HCT116 (cell line): ENCODE measurements around the gene SKI. TPM values are rescaled to one million over a fixed set of nuclear protein-coding genes. Genes with fewer than 3 reads are reported as not detected.

Source experiments
- ATAC-seq: fragments of 200-7000 bp; cut with Tn5 transposase; 2 replicates; pipeline ENCODE4 v1.9.1; 2020; ENCODE audit warnings: mild to moderate bottlenecking, moderate library complexity
- BruUV-seq: library from RNA; stranded (reverse); fragments of 400-500 nt; replicated peaks from 2 replicates; lab custom pipeline; 2021; lab: Mats Ljungman, UMichigan
- CTCF ChIA-PET: fragments of 300-600 bp; sonication (Branson Sonifier 250); formaldehyde crosslinking; loops from one replicate; lab custom pipeline; 2021; ENCODE audit warnings: antibody characterized with exemption; lab: Charles Lee
- POLR2A ChIA-PET: fragments of 300-600, 350-600 bp; sonication (Branson Sonifier 250); formaldehyde crosslinking; loops from one replicate; lab custom pipeline; 2021; ENCODE audit warnings: antibody characterized with exemption; lab: Charles Lee
- RAD21 ChIA-PET, 2 experiments: fragments of 300-600 bp; sonication (Branson Sonifier 250); formaldehyde crosslinking; loops; one replicate each; lab custom pipeline; 2023; ENCODE audit warnings: low total read pairs in 2 of 2; ENCODE audit not compliant: uncharacterized antibody in 2 of 2, unreplicated experiment in 2 of 2, low non-redundant PET in 1 of 2; lab: Charles Lee
- DNase-seq: peaks from one replicate; pipeline ENCODE4 v3.0.0-alpha.2; 2010; ENCODE audit warnings: low read depth, low spot score
- H2AFZ ChIP-seq: fragments of 200-600 bp; shearing (Covaris generic), sonication (generic); 2 replicates; pipeline ENCODE4 v1.6.1; 2017; ENCODE audit warnings: low read depth, mixed run types, mixed read lengths, antibody characterized with exemption, low read length; ENCODE audit not compliant: poor library complexity, severe bottlenecking
- H3K27ac ChIP-seq: 2 replicates; pipeline ENCODE4 v1.5.1; 2012; ENCODE audit warnings: low read depth, low read length
- H3K27me3 ChIP-seq: fragments of 200-600 bp; sonication (generic); 2 replicates; pipeline ENCODE4 v1.6.1; 2016; ENCODE audit warnings: mixed run types, low read length, mixed read lengths; ENCODE audit not compliant: insufficient read depth
- H3K36me3 ChIP-seq, 2 experiments: fragments of 200-500 bp in 1 of 2; fragments of 200-600 bp in 1 of 2; sonication (Bioruptor generic) in 1 of 2; sonication (generic) in 1 of 2; 2 replicates each; pipeline versions ENCODE4 v1.5.1 to v1.6.1; 2014 to 2016; ENCODE audit warnings: low read length in 2 of 2, inconsistent platforms in 1 of 2, mixed read lengths in 1 of 2, mixed run types in 1 of 2; ENCODE audit not compliant: insufficient read depth in 2 of 2, control insufficient read depth in 1 of 2
- H3K4me1 ChIP-seq, 2 experiments: fragments of 200-600 bp in 1 of 2; sonication (generic) in 1 of 2; 2 replicates each; pipeline versions ENCODE4 v1.5.1 to v1.6.1; 2012 to 2017; ENCODE audit warnings: low read length in 2 of 2, inconsistent platforms in 1 of 2, mild to moderate bottlenecking in 1 of 2, mixed read lengths in 1 of 2, mixed run types in 1 of 2, moderate library complexity in 1 of 2; ENCODE audit not compliant: insufficient read depth in 2 of 2, control insufficient read depth in 1 of 2
- H3K4me2 ChIP-seq: fragments of 200-600 bp; sonication (generic); 2 replicates; pipeline ENCODE4 v1.6.1; 2017; ENCODE audit warnings: mixed run types, low read length, mixed read lengths
- H3K4me3 ChIP-seq, 2 experiments: fragments of 200-600 bp in 1 of 2; sonication (generic) in 1 of 2; replicated peaks in 1 of 2; 2 replicates each; pipeline ENCODE4 v1.5.1; 2011 to 2016; ENCODE audit warnings: low read length in 2 of 2, control low read depth in 1 of 2, low read depth in 1 of 2, mild to moderate bottlenecking in 1 of 2, mixed read lengths in 1 of 2, mixed run types in 1 of 2
- H3K79me2 ChIP-seq: fragments of 200-600 bp; sonication (generic); 2 replicates; pipeline ENCODE4 v1.6.1; 2017; ENCODE audit warnings: mild to moderate bottlenecking, mixed run types, low read length, moderate library complexity, mixed read lengths; ENCODE audit not compliant: insufficient read depth
- H3K9ac ChIP-seq: fragments of 200-600 bp; sonication (generic); 2 replicates; pipeline ENCODE4 v1.6.1; 2016; ENCODE audit warnings: low read length, mixed read lengths
- H3K9me2 ChIP-seq: fragments of 200-600 bp; sonication (generic), shearing (Covaris generic); 2 replicates; pipeline ENCODE4 v1.6.1; 2017; ENCODE audit warnings: mixed run types, mild to moderate bottlenecking, moderate library complexity; ENCODE audit not compliant: insufficient read depth
- H3K9me3 ChIP-seq, 2 experiments: fragments of 200-500 bp in 1 of 2; fragments of 200-600 bp in 1 of 2; sonication (Bioruptor generic) in 1 of 2; sonication (generic) in 1 of 2; 2 replicates each; pipeline ENCODE4 v1.6.1; 2014 to 2017; ENCODE audit warnings: low read length in 2 of 2, mixed read lengths in 2 of 2, inconsistent platforms in 1 of 2, low read depth in 1 of 2, mild to moderate bottlenecking in 1 of 2, mixed run types in 1 of 2, moderate library complexity in 1 of 2; ENCODE audit not compliant: control insufficient read depth in 1 of 2, insufficient read depth in 1 of 2
- H4K20me1 ChIP-seq: fragments of 200-600 bp; sonication (generic), shearing (Covaris generic); 2 replicates; pipeline ENCODE4 v1.6.1; 2017; ENCODE audit warnings: mixed run types, mild to moderate bottlenecking, moderate library complexity; ENCODE audit not compliant: insufficient read depth
- CBX3 ChIP-seq: IDR thresholded peaks from 2 replicates; pipeline ENCODE4 v1.6.1; 2012; ENCODE audit warnings: low read depth
- EGR1 ChIP-seq: IDR thresholded peaks from 2 replicates; pipeline ENCODE4 v1.6.1; 2012; ENCODE audit warnings: low read depth
- ELF1 ChIP-seq: IDR thresholded peaks from 2 replicates; pipeline ENCODE4 v1.6.1; 2012; ENCODE audit warnings: low read depth, borderline replicate concordance
- EZH2 ChIP-seq: fragments of 200-600 bp; sonication (generic); IDR thresholded peaks from 2 replicates; pipeline ENCODE4 v1.6.1; 2017; ENCODE audit warnings: antibody characterized with exemption, mixed run types
- JUND ChIP-seq: IDR thresholded peaks from 2 replicates; pipeline ENCODE4 v1.6.1; 2012
- POLR2A ChIP-seq: IDR thresholded peaks from 2 replicates; pipeline ENCODE4 v1.7.0; 2011; ENCODE audit warnings: borderline replicate concordance; ENCODE audit not compliant: insufficient read depth, insufficient read length; ENCODE audit errors: extremely low read depth
- POLR2AphosphoS5 ChIP-seq: IDR thresholded peaks from 2 replicates; pipeline ENCODE4 v1.6.1; 2011; ENCODE audit warnings: mild to moderate bottlenecking, low read depth, low read length, moderate library complexity
- SP1 ChIP-seq: IDR thresholded peaks from 2 replicates; pipeline ENCODE4 v1.6.1; 2012; ENCODE audit warnings: low read depth
- YY1 ChIP-seq: IDR thresholded peaks from 2 replicates; pipeline ENCODE4 v1.6.1; 2011; ENCODE audit warnings: low read length, low read depth, moderate library complexity, mild to moderate bottlenecking; ENCODE audit not compliant: insufficient replicate concordance; ENCODE audit errors: extremely low read depth
- ZFX ChIP-seq: fragments of 450-650 bp; IDR thresholded peaks from 2 replicates; pipeline ENCODE4 v1.6.1; 2017
- ZNF274 ChIP-seq: fragments of 200-500 bp; sonication (Bioruptor generic); IDR thresholded peaks from 2 replicates; pipeline ENCODE4 v1.6.1; 2014; ENCODE audit warnings: mild to moderate bottlenecking, low read depth, low read length, inconsistent platforms
- intact Hi-C: fragments of 100-400 bp; cut with micrococcal nuclease; formaldehyde crosslinking; loops from 2 replicates; pipeline ENCODE4 v1.10.0; 2022
- total RNA-seq: library from RNA; stranded (reverse); gene quantifications from one replicate; pipeline ENCODE4 v1.2.1, GENCODE V29; 2021; ENCODE audit not compliant: unreplicated experiment
- TF ChIP-seq, protein P1 (sequence below): IDR thresholded peaks from 2 replicates; pipeline ENCODE4 v1.6.1; 2012
- TF ChIP-seq, protein P2 (sequence below): IDR thresholded peaks from 2 replicates; pipeline ENCODE4 v1.6.1; 2012
- TF ChIP-seq, protein P3 (sequence below): IDR thresholded peaks from 2 replicates; pipeline ENCODE4 v1.6.1; 2011; ENCODE audit warnings: mild to moderate bottlenecking, low read length, moderate library complexity; ENCODE audit not compliant: insufficient replicate concordance; ENCODE audit errors: extremely low read depth
- TF ChIP-seq, protein P4 (sequence below), 3 experiments: fragments of 200-600 bp in 1 of 3; sonication (generic) in 1 of 3; IDR thresholded peaks in 2 of 3; conservative IDR thresholded peaks in 1 of 3; 2 replicates each; pipeline ENCODE4 v1.5.1; 2012 to 2017; ENCODE audit warnings: low read depth in 2 of 3, low read length in 2 of 3, antibody characterized with exemption in 1 of 3, borderline replicate concordance in 1 of 3, control low read depth in 1 of 3, mild to moderate bottlenecking in 1 of 3, mixed read lengths in 1 of 3, mixed run types in 1 of 3, moderate library complexity in 1 of 3; ENCODE audit not compliant: insufficient read depth in 1 of 3

SKI gene
- total RNA-seq, 1 experiment from 2014 or later, result 56.2 TPM

DNA sequence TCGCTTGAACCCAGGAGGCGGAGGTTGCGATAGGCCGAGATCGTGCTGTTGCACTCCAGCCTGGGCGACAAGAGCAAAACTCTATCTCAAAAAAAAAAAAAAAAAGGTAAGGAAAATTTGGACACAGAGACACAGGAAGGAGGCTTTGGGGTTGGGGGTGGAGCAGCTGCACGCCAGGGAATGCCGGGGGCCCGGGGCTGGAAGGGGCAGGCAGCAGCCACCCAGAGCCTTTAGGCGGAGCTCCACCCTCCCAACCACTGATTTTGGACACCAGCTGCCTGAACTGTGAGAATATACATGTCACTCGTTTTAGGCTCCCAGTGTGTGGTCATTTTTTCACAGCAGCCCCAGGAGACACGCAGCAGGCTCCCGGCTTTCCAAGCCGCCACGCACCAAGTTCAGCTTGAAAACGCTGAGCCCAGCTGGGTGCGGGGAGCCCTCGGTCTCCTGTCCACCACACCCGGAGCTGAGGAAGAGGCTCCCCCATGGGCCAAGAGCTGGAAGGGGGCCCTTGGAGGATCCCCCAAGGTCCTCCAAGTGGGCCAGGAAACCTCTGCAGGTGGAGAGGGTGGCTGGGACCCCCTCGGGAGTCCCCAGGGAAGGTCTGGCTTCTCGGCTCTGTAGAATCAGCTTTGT is 27.7 kb upstream of the SKI start:
- CTCF ChIA-PET, result interaction anchor here (1.1 to 8.1 kb wide), 5 partner anchors 12 to 586 kb away, joined by 3 to 271 read pairs (median 5); partner anchors contain the start of genes MORN1 and RER1
- Histone ChIP-seq H3K79me2 (no peaks in the 10 kb centered on the region), H2AFZ (no peak overlapping the region), H3K9me3 (no peaks in the 10 kb centered on the region), H3K4me1 (peaks cover 17 to 25% of the 10 kb centered on the region in 2 experiments; a peak in 3 of 4 replicates), H3K36me3 (no peaks in the 10 kb centered on the region), H3K4me2 (peak overlapping the region; percentile 92; the same call in 1 of the 2 replicates), H3K9me2 (no peaks in the 10 kb centered on the region), H3K27ac (no peak overlapping the region), H3K27me3 (no peaks in the 10 kb centered on the region), H3K9ac (no peak overlapping the region), H4K20me1 (no peaks in the 10 kb centered on the region), H3K4me3 (peak overlapping the region in 1 of 2 experiments; percentile 76; a peak in 1 of 4 replicates)
- DNase-seq (no peak), ATAC-seq (no peak)
- intact Hi-C loops, result no loop called here
- no peak for TF ChIP-seq ZNF274
- TF ChIP-seq EGR1, result no peak
- no peak for TF ChIP-seq ZFX
- no peak for TF ChIP-seq EZH2
- TF ChIP-seq, protein P1, sequence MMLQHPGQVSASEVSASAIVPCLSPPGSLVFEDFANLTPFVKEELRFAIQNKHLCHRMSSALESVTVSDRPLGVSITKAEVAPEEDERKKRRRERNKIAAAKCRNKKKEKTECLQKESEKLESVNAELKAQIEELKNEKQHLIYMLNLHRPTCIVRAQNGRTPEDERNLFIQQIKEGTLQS, result no peak
- no peak for TF ChIP-seq JUND
- RAD21 ChIA-PET, result interaction anchor here in 1 of 2 experiments (1.2 kb wide), 1 partner anchor 181 kb away, joined by 4 read pairs; no protein-coding TSS in a partner anchor
- no TSS peak for BruUV-seq
- POLR2A ChIA-PET, result interaction anchor here (0.6 to 1.5 kb wide), 2 partner anchors 177 to 207 kb away, joined by 3 to 4 read pairs; no protein-coding TSS in a partner anchor

DNA sequence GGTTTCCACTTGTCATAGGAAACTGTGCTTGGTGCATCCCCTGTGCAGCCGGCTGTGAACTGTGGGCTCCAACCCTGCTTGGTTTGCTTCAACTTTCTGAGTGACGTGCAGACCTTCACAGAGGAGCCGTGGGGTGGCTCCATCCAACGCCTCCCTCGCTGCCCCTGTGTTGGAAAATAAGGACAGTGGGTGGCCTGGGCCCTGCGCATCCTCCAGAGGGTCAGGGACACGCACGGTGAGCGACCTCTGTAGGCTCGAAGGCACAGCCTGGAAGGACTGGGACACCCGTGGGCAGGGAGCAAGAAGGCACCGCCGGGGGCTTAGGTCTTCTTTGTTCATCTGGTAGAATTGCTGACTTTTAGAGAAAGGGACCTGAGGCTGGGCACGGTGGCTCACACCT is 27.1 kb upstream of the SKI start:
- Histone ChIP-seq H4K20me1 (no peaks in the 10 kb centered on the region), H3K36me3 (no peaks in the 10 kb centered on the region), H3K9me2 (no peaks in the 10 kb centered on the region), H3K27ac (no peak overlapping the region), H3K4me1 (peaks cover 16 to 29% of the 10 kb centered on the region in 2 experiments; a peak in 3 of 4 replicates), H3K9ac (no peak overlapping the region), H3K9me3 (no peaks in the 10 kb centered on the region), H3K4me3 (no peak overlapping the region), H3K4me2 (no peak overlapping the region), H3K79me2 (no peaks in the 10 kb centered on the region), H3K27me3 (no peaks in the 10 kb centered on the region), H2AFZ (no peak overlapping the region)
- no peak for ATAC-seq
- intact Hi-C loops, result no loop called here
- DNase-seq, result no peak
- POLR2A ChIA-PET, result interaction anchor here (0.6 kb wide), 1 partner anchor 206 kb away, joined by 4 read pairs; no protein-coding TSS in a partner anchor
- RAD21 ChIA-PET, result no interaction called here
- BruUV-seq, result no TSS peak
- CTCF ChIA-PET, result interaction anchor here (8.1 kb wide), 1 partner anchor 180 kb away, joined by 271 read pairs; no protein-coding TSS in a partner anchor
- TF ChIP-seq, protein P2, sequence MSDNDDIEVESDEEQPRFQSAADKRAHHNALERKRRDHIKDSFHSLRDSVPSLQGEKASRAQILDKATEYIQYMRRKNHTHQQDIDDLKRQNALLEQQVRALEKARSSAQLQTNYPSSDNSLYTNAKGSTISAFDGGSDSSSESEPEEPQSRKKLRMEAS, result no peak
- no peak for TF ChIP-seq ZNF274
- TF ChIP-seq POLR2A, result no peak
- TF ChIP-seq POLR2AphosphoS5, result no peak
- no peak for TF ChIP-seq EGR1
- TF ChIP-seq CBX3, result no peak
- TF ChIP-seq YY1, result no peak
- TF ChIP-seq, protein P3, sequence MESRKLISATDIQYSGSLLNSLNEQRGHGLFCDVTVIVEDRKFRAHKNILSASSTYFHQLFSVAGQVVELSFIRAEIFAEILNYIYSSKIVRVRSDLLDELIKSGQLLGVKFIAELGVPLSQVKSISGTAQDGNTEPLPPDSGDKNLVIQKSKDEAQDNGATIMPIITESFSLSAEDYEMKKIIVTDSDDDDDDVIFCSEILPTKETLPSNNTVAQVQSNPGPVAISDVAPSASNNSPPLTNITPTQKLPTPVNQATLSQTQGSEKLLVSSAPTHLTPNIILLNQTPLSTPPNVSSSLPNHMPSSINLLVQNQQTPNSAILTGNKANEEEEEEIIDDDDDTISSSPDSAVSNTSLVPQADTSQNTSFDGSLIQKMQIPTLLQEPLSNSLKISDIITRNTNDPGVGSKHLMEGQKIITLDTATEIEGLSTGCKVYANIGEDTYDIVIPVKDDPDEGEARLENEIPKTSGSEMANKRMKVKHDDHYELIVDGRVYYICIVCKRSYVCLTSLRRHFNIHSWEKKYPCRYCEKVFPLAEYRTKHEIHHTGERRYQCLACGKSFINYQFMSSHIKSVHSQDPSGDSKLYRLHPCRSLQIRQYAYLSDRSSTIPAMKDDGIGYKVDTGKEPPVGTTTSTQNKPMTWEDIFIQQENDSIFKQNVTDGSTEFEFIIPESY, result no peak
- TF ChIP-seq, protein P4, sequence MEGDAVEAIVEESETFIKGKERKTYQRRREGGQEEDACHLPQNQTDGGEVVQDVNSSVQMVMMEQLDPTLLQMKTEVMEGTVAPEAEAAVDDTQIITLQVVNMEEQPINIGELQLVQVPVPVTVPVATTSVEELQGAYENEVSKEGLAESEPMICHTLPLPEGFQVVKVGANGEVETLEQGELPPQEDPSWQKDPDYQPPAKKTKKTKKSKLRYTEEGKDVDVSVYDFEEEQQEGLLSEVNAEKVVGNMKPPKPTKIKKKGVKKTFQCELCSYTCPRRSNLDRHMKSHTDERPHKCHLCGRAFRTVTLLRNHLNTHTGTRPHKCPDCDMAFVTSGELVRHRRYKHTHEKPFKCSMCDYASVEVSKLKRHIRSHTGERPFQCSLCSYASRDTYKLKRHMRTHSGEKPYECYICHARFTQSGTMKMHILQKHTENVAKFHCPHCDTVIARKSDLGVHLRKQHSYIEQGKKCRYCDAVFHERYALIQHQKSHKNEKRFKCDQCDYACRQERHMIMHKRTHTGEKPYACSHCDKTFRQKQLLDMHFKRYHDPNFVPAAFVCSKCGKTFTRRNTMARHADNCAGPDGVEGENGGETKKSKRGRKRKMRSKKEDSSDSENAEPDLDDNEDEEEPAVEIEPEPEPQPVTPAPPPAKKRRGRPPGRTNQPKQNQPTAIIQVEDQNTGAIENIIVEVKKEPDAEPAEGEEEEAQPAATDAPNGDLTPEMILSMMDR (IDR thresholded peaks at IDR 0.05 in 2 of 3, conservative IDR thresholded peaks at IDR 0.05 in 1 of 3; ENCODE audit: borderline replicate concordance in 1 of 3, insufficient read depth in 1 of 3, low read depth in 2 of 3, low read length in 2 of 3), result no peak
- TF ChIP-seq ELF1, result no peak
- TF ChIP-seq ZFX, result no peak
- TF ChIP-seq SP1, result no peak
- no peak for TF ChIP-seq EZH2
